NCI-H446 (cell line): Measurements from ENCODE around the gene ECHS1.
"Not testable (repeated sequence)": the region's sequence is repeated elsewhere in the genome, so short reads cannot be mapped to it uniquely, and the experiment has no call there.

ENCODE experiments used
- DNase-seq, 2 experiments: peaks; one replicate each; lab custom pipeline; 2025; lab: John Stamatoyannopoulos, UW

Gene ECHS1

GRCh38 chr10:133378251-133379096 is 5.3 kb upstream of the ECHS1 start:
- peak in 1 of 2 experiments; percentile 30 for DNase-seq

- DNase-seq = no peak
These were observed 4.7 kb upstream of the ECHS1 start for GRCh38 chr10:133377818-133378250.

- no peak for DNase-seq
These were observed 4.1 kb upstream of the ECHS1 start for GRCh38 chr10:133377025-133377817.

- not testable (repeated sequence) for DNase-seq
These were observed 3.0 kb upstream of the ECHS1 start for GRCh38 chr10:133376183-133376582.

GRCh38 chr10:133375357-133376115 is 2.4 kb upstream of the ECHS1 start:
- no peak for DNase-seq

GRCh38 chr10:133372507-133372906 is 647 bp downstream of the ECHS1 start:
- no peak for DNase-seq

GRCh38 chr10:133370030-133370786 is 2.9 kb downstream of the ECHS1 start:
- no peak for DNase-seq

- no peak for DNase-seq
These were observed 5.0 kb downstream of the ECHS1 start for GRCh38 chr10:133368153-133368552.

- not testable (repeated sequence) for DNase-seq
These were observed 5.7 kb downstream of the ECHS1 start for GRCh38 chr10:133367461-133367860.

- DNase-seq = no peak
These were observed 6.4 kb downstream of the ECHS1 start for GRCh38 chr10:133366751-133367150.

- DNase-seq = no peak
These were observed 7.0 kb downstream of the ECHS1 start for GRCh38 chr10:133366130-133366478.

GRCh38 chr10:133365461-133366129 is 7.6 kb downstream of the ECHS1 start:
- DNase-seq = peak in 1 of 2 experiments; percentile 20

GRCh38 chr10:133364645-133365431 is 8.3 kb downstream of the ECHS1 start:
- peak in 1 of 2 experiments; percentile 7 for DNase-seq

GRCh38 chr10:133362846-133363245 is 10.3 kb downstream of the ECHS1 start:
- DNase-seq = no peak

- no peak for DNase-seq
These were observed 11.2 kb downstream of the ECHS1 start for GRCh38 chr10:133361773-133362441.

GRCh38 chr10:133361227-133361626 is 11.9 kb downstream of the ECHS1 start:
- DNase-seq = no peak

- no peak for DNase-seq
These were observed 13.1 kb downstream of the ECHS1 start for GRCh38 chr10:133359972-133360610.

GRCh38 chr10:133359554-133359971 is 13.6 kb downstream of the ECHS1 start:
- no peak for DNase-seq

GRCh38 chr10:133358925-133359310 is 14.2 kb downstream of the ECHS1 start:
- no peak for DNase-seq
